GM21526 (cell line): ENCODE results near the gene FOXA2.

ENCODE experiments used
- ATAC-seq: cut with Tn5 transposase; IDR thresholded peaks from one replicate; pipeline ENCODE4 v1.9.1; 2021; ENCODE audit warnings: moderate library complexity; ENCODE audit not compliant: unreplicated experiment, low FRiP score

FOXA2 gene

GRCh38 chr20:22584922-22585785, 782 bp upstream of the FOXA2 start:
- ATAC-seq, result no peak

GRCh38 chr20:22583773-22584521, 425 bp downstream of the FOXA2 start:
- no peak for ATAC-seq

- ATAC-seq, result no peak
These were observed 1.2 kb downstream of the FOXA2 start for GRCh38 chr20:22582964-22583772.

GRCh38 chr20:22582386-22582963, 1.9 kb downstream of the FOXA2 start:
- ATAC-seq, result no peak

GRCh38 chr20:22581437-22582385, 2.7 kb downstream of the FOXA2 start:
- ATAC-seq, result no peak

GRCh38 chr20:22579711-22580697, 4.4 kb downstream of the FOXA2 start:
- no peak for ATAC-seq

GRCh38 chr20:22579119-22579427, 5.3 kb downstream of the FOXA2 start:
- no peak for ATAC-seq

GRCh38 chr20:22578221-22579118, 5.9 kb downstream of the FOXA2 start:
- no peak for ATAC-seq

- ATAC-seq, result no peak
These were observed 6.7 kb downstream of the FOXA2 start for GRCh38 chr20:22577515-22578220.

GRCh38 chr20:22576733-22577514, 7.4 kb downstream of the FOXA2 start:
- no peak for ATAC-seq

- ATAC-seq, result no peak
These were observed 8.1 kb downstream of the FOXA2 start for GRCh38 chr20:22576273-22576672.

- ATAC-seq, result no peak
These were observed 8.6 kb downstream of the FOXA2 start for GRCh38 chr20:22575737-22576136.

GRCh38 chr20:22575087-22575721, 9.2 kb downstream of the FOXA2 start:
- no peak for ATAC-seq

GRCh38 chr20:22574545-22575086, 9.8 kb downstream of the FOXA2 start:
- no peak for ATAC-seq

GRCh38 chr20:22572491-22572890, 11.9 kb downstream of the FOXA2 start:
- ATAC-seq, result no peak
